Neural progenitor cell (in vitro differentiated cells): Measurements from ENCODE around the gene ANXA8. TPM values are rescaled to one million over a fixed set of nuclear protein-coding genes. Genes with fewer than 3 reads are reported as not detected.
"Not testable (repeated sequence)": the region's sequence is repeated elsewhere in the genome, so short reads cannot be mapped to it uniquely, and the experiment has no call there.

Experiments used
- DNase-seq: peaks from one replicate; pipeline ENCODE4 v3.0.0-alpha.2; 2016; ENCODE audit warnings: low spot score
- H2AFZ ChIP-seq: fragments of 200-600 bp; sonication (generic); replicated peaks from 2 replicates; pipeline ENCODE4 v1.6.1; 2016; ENCODE audit warnings: antibody characterized with exemption
- H3F3A ChIP-seq: fragments of 200-600 bp; sonication (generic); 2 replicates; pipeline ENCODE4 v1.6.1; 2016; ENCODE audit warnings: antibody characterized with exemption, low read depth
- H3K27ac ChIP-seq: fragments of 200-600 bp; sonication (generic); 2 replicates; pipeline ENCODE4 v1.5.1; 2016; ENCODE audit warnings: mild to moderate bottlenecking
- H3K27me3 ChIP-seq: fragments of 200-600 bp; sonication (generic); 2 replicates; pipeline ENCODE4 v1.6.1; 2016; ENCODE audit warnings: mild to moderate bottlenecking, moderate library complexity
- H3K36me3 ChIP-seq: fragments of 200-600 bp; sonication (generic); 2 replicates; pipeline ENCODE4 v1.5.1; 2016
- H3K4me1 ChIP-seq: fragments of 200-600 bp; sonication (generic); 2 replicates; pipeline ENCODE4 v1.6.1; 2016; ENCODE audit warnings: mixed run types
- H3K4me2 ChIP-seq: fragments of 200-600 bp; sonication (generic); 2 replicates; pipeline ENCODE4 v1.6.1; 2016
- H3K4me3 ChIP-seq: fragments of 200-600 bp; sonication (generic); 2 replicates; pipeline ENCODE4 v1.5.1; 2016
- H3K79me2 ChIP-seq: fragments of 200-600 bp; sonication (generic); 2 replicates; pipeline ENCODE4 v1.6.1; 2016; ENCODE audit warnings: low read depth
- H3K9ac ChIP-seq: fragments of 200-600 bp; sonication (generic); 2 replicates; pipeline ENCODE4 v1.6.1; 2016
- H3K9me3 ChIP-seq: fragments of 200-600 bp; sonication (generic); 2 replicates; pipeline ENCODE4 v1.5.1; 2016; ENCODE audit warnings: low read depth
- H4K20me1 ChIP-seq: fragments of 200-600 bp; sonication (generic); 2 replicates; pipeline ENCODE4 v1.6.1; 2016; ENCODE audit warnings: low read depth
- H3K27ac Mint-ChIP-seq: 3 replicates; pipeline ENCODE4 v1.8.0; 2021; ENCODE audit warnings: mixed read lengths
- H3K27me3 Mint-ChIP-seq: 2 replicates; pipeline ENCODE4 v1.8.0; 2022; ENCODE audit warnings: low read depth, mild to moderate bottlenecking, inconsistent platforms, moderate library complexity, mixed read lengths; ENCODE audit not compliant: insufficient read depth
- H3K36me3 Mint-ChIP-seq: 3 replicates; pipeline ENCODE4 v1.8.0; 2021; ENCODE audit warnings: mixed read lengths
- H3K4me1 Mint-ChIP-seq: 3 replicates; pipeline ENCODE4 v1.8.0; 2021; ENCODE audit warnings: mixed read lengths
- H3K4me3 Mint-ChIP-seq: 3 replicates; pipeline ENCODE4 v1.8.0; 2021; ENCODE audit warnings: mild to moderate bottlenecking, moderate library complexity, mixed read lengths
- H3K9me3 Mint-ChIP-seq: 3 replicates; pipeline ENCODE4 v1.8.0; 2020; ENCODE audit warnings: mixed read lengths
- EZH2 ChIP-seq: fragments of 200-600 bp; sonication (generic); IDR thresholded peaks from 2 replicates; pipeline ENCODE4 v1.6.1; 2017; ENCODE audit warnings: antibody characterized with exemption, mild to moderate bottlenecking, moderate library complexity
- EZH2phosphoT487 ChIP-seq: fragments of 200-600 bp; sonication (generic); IDR thresholded peaks from 2 replicates; pipeline ENCODE4 v1.6.1; 2017; ENCODE audit warnings: antibody characterized with exemption
- total RNA-seq: library from RNA; depleted of rRNA; stranded (reverse); fragments of >200 nt; gene quantifications from 2 replicates; pipeline ENCODE4 v1.2.3, GENCODE V29; 2015; ENCODE audit warnings: low replicate concordance
- TF ChIP-seq, protein P1 (sequence below): fragments of 200-600 bp; sonication (generic); IDR thresholded peaks from 2 replicates; pipeline ENCODE4 v1.5.1; 2017; ENCODE audit warnings: antibody characterized with exemption, mild to moderate bottlenecking

Gene ANXA8
- total RNA-seq, 1 donor from 2014 or later, result not detected

DNA sequence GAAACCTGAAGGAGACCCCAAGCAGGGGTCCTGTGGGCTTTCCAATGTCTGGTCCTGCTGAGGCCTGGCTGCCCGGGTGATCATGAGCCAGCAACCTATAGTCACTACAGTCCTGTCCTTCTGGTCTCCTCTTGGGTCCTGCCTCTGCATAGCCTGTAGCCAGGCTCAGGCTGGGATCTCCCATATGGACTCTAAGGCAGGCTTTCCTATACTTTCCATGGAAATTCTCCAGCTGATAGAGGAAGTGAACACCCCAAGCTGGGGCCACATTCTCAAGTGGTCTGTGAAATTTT is 26.4 kb downstream of the ANXA8 start:
- no peaks in the 10 kb centered on the region for H3K36me3 ChIP-seq
- H2AFZ ChIP-seq, result no peak overlapping the region
- H3K27ac Mint-ChIP-seq, result no peak overlapping the region
- no peaks in the 10 kb centered on the region for H4K20me1 ChIP-seq
- H3K27me3 ChIP-seq, result no peaks in the 10 kb centered on the region
- H3K4me3 Mint-ChIP-seq, result no peak overlapping the region
- no peak overlapping the region for H3K4me3 ChIP-seq
- no peaks in the 10 kb centered on the region for H3K9me3 Mint-ChIP-seq
- H3K4me1 ChIP-seq, result no peaks in the 10 kb centered on the region
- no peaks in the 10 kb centered on the region for H3F3A ChIP-seq
- H3K4me1 Mint-ChIP-seq, result peaks cover 11% of the 10 kb centered on the region
- H3K79me2 ChIP-seq, result no peaks in the 10 kb centered on the region
- peaks cover 8% of the 10 kb centered on the region for H3K27me3 Mint-ChIP-seq
- no peak for DNase-seq
- H3K9me3 ChIP-seq, result no peaks in the 10 kb centered on the region
- no peak overlapping the region for H3K4me2 ChIP-seq
- TF ChIP-seq EZH2, result no peak
- no peak for TF ChIP-seq EZH2phosphoT487
- TF ChIP-seq, protein P1, sequence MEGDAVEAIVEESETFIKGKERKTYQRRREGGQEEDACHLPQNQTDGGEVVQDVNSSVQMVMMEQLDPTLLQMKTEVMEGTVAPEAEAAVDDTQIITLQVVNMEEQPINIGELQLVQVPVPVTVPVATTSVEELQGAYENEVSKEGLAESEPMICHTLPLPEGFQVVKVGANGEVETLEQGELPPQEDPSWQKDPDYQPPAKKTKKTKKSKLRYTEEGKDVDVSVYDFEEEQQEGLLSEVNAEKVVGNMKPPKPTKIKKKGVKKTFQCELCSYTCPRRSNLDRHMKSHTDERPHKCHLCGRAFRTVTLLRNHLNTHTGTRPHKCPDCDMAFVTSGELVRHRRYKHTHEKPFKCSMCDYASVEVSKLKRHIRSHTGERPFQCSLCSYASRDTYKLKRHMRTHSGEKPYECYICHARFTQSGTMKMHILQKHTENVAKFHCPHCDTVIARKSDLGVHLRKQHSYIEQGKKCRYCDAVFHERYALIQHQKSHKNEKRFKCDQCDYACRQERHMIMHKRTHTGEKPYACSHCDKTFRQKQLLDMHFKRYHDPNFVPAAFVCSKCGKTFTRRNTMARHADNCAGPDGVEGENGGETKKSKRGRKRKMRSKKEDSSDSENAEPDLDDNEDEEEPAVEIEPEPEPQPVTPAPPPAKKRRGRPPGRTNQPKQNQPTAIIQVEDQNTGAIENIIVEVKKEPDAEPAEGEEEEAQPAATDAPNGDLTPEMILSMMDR, result no peak
- H3K27ac ChIP-seq, result no peak overlapping the region
- no peaks in the 10 kb centered on the region for H3K36me3 Mint-ChIP-seq
- H3K9ac ChIP-seq, result no peak overlapping the region

DNA sequence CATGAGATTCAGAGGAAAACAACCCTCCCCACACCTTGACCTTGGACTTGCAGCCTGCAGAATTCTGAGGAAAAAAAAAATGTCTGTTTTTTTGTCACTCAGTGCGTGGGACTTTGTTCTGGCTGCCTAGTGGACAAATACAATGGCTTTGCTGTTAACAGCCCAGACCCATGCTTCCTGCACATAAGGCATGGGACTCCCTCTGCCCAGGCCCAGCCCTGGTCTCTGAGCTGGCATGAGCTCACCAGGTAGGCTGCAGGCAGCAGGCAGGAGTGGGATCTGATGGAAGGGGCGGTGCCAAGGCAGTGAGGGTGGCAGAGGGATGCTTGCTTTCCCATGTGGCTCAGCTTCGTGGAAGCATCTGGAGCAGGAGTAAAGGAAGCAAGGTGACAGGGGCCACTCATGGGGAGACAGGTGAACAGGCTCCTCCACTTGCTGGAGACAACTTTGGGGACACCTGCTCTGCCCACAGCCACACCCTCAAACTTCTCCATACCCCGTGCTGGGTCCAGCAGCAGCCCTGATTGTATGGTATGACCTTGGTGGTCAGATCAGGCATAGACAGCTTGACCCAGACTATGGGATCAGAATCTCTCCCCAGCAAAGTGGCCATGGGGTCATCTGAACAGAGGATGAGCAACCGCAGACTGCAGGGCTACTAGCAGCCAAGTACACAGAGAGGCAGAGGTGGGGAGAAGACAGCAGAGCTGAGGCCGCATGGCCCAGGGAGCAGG is 27.0 kb downstream of the ANXA8 start:
- Histone ChIP-seq H3K4me3 (no peak overlapping the region), H3K4me1 (no peaks in the 10 kb centered on the region), H2AFZ (no peak overlapping the region), H3K79me2 (no peaks in the 10 kb centered on the region), H3K36me3 (no peaks in the 10 kb centered on the region), H3K27me3 (no peaks in the 10 kb centered on the region), H3F3A (no peaks in the 10 kb centered on the region), H3K9ac (no peak overlapping the region), H4K20me1 (no peaks in the 10 kb centered on the region), H3K27ac (no peak overlapping the region), H3K4me2 (no peak overlapping the region), H3K9me3 (no peaks in the 10 kb centered on the region)
- H3K36me3 Mint-ChIP-seq, result no peaks in the 10 kb centered on the region
- H3K27me3 Mint-ChIP-seq, result peaks cover 8% of the 10 kb centered on the region
- no peak overlapping the region for H3K4me3 Mint-ChIP-seq
- no peaks in the 10 kb centered on the region for H3K9me3 Mint-ChIP-seq
- H3K4me1 Mint-ChIP-seq, result peaks cover 11% of the 10 kb centered on the region
- TF ChIP-seq EZH2 (no peak), EZH2phosphoT487 (no peak)
- TF ChIP-seq, protein P1, result no peak
- no peak overlapping the region for H3K27ac Mint-ChIP-seq
- no peak for DNase-seq

DNA sequence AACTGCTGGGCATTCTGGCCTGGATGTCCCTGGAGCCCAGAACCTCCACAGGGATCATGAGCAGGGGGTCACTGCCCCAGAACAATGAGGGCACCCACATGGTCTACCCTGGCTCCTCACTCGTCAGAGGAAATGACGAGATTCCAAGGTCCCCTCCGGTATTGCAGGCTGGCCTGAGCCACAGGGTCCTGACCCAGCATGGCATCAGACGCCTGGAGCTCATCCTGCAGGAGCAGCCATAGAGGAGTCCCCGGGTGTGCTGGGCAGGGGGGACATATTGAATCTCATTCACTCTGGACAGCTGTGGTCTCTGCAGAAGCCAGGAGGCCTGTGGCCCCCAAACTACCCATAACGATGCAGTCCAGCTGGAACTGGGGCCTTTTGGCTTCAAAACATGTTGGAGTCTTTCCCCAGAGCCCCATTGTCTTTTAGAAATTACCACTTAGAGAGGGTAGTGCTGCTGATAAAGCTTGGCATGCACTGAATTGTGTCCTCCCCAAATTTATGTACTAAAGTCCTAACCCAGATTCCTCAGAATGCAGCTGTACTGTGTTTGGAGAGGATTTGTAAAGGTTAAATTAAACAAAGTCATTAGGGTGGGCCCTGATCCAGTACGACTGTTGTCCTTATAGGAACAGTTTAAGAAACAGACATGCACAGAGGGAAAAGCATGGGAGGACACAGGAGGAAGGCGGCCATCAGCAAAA is 27.7 kb downstream of the ANXA8 start:
- Histone ChIP-seq H3K4me1 (no peaks in the 10 kb centered on the region), H3K27ac (no peak overlapping the region), H3K4me3 (no peak overlapping the region), H3K4me2 (no peak overlapping the region), H3F3A (no peaks in the 10 kb centered on the region), H2AFZ (no peak overlapping the region), H3K9me3 (no peaks in the 10 kb centered on the region), H3K27me3 (no peaks in the 10 kb centered on the region), H3K9ac (no peak overlapping the region), H3K79me2 (no peaks in the 10 kb centered on the region), H4K20me1 (no peaks in the 10 kb centered on the region), H3K36me3 (no peaks in the 10 kb centered on the region)
- Mint-ChIP-seq H3K27me3 (peaks cover 8% of the 10 kb centered on the region), H3K9me3 (no peaks in the 10 kb centered on the region), H3K4me3 (no peak overlapping the region), H3K4me1 (peaks cover 11% of the 10 kb centered on the region), H3K27ac (no peak overlapping the region), H3K36me3 (no peaks in the 10 kb centered on the region)
- TF ChIP-seq EZH2phosphoT487 (no peak), EZH2 (no peak)
- TF ChIP-seq, protein P1, result no peak
- no peak for DNase-seq

DNA sequence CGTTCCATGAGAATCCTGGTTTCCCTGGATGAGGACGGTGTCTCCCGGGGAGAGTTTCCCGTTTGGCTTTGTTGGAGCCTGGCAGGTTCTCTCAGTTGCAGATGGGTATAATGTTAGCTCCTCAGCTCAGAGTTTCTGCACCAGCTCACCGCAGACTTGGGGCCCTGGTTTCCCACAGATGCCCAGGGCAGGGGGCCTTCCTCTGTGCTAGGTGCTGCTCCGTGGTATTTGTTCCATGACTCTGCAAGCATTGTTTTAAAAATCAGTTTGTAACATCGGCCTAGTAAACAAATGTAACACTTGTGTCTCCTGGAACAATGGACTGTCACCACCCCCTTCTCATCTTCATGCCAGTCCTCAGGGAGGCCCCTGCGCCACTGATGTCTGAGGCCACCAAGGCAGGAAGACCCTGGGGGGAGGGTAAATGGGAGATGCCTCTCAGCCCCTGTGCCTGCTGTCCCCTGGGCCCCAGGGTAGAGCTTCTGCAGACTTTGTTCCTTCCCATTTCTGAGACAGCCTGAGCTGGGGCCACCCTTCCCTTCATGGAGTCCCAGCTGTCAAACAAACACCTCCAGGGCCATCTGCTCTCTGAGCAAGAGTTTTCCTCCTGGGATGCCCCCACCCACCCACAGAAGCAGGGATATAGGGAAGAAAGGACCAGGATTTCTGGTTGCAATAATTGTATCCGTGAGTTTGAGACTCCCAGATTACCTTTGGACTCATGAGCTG is 28.4 kb downstream of the ANXA8 start:
- not testable (repeated sequence) for H3K27me3 ChIP-seq, H4K20me1 ChIP-seq, H3F3A ChIP-seq, H2AFZ ChIP-seq, H3K9me3 ChIP-seq, H3K27me3 Mint-ChIP-seq, H3K4me3 Mint-ChIP-seq, H3K4me2 ChIP-seq, H3K9ac ChIP-seq, H3K36me3 ChIP-seq, H3K36me3 Mint-ChIP-seq, H3K4me1 Mint-ChIP-seq, H3K4me3 ChIP-seq, H3K9me3 Mint-ChIP-seq, H3K27ac ChIP-seq, H3K79me2 ChIP-seq, DNase-seq, H3K27ac Mint-ChIP-seq, H3K4me1 ChIP-seq
